C1 segment of cervical spinal cord (tissue), 14 donors: Measurements from ENCODE around the gene KCNB1.
"Not testable (repeated sequence)": the region's sequence is repeated elsewhere in the genome, so short reads cannot be mapped to it uniquely, and the experiment has no call there.

Experiments used
- DNase-seq, 14 donors: peaks; one replicate each; lab custom pipeline; 2025; lab: John Stamatoyannopoulos, UW

The KCNB1 gene

DNA sequence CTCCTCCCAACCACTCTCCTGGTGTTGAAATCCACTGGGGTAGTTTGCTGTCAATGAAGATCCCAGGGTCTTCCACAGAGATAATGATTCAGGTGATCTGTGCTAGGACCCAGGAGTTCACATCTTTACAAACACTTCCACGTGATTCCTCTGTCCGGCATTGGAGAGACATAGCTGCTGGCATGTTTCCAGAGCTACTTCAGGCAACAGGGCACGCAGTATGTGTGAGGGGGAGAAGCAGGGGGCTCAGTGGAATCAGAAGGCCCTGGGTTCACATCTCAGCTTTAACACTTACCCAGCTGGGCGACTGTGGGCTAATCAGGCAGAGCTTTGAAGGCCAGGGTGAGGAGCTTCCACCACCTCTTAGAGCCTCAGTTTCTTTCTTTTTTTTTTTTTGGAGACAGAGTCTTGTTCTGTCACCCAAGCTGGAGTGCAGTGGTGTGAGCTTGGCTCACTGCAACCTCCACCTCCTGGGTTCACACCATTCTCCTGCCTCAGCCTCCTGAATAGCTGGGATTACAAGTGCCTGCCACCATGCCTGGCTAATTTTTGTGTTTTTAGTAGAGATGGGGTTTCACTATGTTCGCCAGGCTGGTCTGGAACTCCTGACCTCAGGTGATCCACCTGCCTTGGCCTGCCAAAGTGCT lies 72.4 kb downstream of the KCNB1 start:
- not testable (repeated sequence) for DNase-seq

DNA sequence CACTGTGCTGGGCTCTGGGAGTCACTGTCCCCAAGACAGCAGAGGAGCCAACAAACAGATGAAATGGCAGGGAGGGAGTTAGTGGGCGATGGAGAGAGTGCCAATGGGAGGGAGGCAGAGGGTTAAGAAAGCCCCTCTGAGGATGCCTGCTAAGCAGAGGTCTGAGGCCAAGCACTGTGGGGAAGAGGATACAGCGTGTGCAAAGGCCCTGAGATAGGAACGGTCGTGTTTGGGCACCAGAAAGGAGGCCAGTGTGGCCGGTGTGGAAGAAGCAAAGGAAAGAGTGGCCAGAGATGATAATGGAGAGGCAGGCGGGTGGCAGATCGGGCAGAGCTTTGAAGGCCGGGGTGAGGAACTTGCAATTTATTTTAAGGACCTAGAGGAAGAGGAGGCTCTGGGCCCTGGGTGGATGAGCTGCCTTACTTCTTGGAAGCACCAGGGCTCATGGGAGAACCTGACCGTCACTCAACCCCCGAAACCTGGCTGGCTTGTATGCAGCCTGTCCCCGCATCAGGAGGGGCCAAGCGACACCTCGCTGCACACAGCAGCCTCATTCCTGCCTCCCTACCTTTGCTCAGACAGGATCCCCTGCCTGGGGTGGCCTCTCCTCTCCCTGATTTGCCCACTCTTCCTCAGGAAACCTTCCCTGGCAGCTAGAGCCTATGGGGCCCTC lies 73.0 kb downstream of the KCNB1 start:
- no peak for DNase-seq

DNA sequence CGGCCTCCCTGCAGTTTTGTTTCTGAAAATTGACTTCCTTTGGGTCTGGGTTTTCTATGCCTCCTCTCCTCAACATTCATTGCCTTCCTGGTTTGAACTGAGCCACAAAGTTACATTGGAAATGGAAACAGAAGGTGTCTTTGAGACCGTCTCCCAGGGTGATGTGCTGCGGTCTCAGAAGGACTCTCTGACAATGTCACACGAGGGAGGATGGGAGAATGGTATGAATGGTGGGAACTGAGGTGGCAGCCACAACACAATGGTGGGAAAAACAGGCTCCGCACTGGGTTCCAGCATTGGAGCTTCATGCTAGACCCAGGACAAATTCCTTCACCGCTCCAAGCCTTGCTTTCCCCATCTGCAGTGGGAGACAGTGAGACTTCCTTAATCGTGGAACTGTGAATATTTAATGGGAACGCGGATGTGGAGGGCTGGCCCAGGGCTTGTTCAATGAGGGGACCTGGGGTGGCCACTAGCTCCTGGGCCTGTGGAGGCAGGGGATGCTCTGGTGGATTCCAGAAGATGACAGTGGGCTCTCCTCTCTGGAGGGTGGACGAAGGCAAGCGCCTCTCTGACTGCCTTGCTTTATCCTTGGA lies 73.9 kb downstream of the KCNB1 start:
- DNase-seq, result no peak

DNA sequence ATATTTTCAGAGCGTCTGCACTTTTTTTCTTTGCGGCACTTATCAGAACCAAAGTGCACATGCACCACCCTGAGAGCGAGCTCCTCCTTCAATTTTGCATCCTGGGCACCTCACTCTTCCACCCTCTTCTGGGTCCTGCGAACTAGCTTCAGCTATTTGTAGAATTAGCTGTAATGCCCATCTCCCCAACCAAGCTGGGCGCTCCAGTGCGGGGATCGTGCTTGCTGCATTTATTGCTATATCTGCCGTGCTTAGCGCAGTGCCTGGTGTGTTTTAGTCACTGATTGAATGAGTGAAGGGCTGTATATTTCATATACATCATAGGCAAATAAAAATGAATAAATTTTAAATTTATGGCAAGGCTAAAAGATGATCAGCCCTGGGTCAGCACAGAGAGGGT lies 75.8 kb downstream of the KCNB1 start:
- no peak for DNase-seq

DNA sequence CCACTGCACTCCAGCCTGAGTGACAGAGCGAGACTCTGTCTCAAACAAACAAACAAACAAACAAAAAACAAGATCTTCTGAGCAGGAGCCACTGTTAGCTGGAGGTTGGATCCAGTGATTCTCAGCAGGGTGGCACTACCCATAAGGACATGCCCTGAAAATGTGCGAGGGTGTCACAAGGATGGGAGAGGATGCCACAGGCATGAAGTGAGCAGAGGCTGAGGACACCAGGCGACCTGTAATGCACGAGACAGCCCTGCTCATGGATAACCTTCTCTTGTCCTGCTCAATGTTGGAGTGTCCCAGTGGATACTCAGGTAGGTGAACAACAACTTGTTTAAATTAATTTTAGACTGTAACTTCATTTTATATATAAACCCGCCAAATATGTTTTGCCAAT lies 76.8 kb downstream of the KCNB1 start:
- DNase-seq, result no peak

DNA sequence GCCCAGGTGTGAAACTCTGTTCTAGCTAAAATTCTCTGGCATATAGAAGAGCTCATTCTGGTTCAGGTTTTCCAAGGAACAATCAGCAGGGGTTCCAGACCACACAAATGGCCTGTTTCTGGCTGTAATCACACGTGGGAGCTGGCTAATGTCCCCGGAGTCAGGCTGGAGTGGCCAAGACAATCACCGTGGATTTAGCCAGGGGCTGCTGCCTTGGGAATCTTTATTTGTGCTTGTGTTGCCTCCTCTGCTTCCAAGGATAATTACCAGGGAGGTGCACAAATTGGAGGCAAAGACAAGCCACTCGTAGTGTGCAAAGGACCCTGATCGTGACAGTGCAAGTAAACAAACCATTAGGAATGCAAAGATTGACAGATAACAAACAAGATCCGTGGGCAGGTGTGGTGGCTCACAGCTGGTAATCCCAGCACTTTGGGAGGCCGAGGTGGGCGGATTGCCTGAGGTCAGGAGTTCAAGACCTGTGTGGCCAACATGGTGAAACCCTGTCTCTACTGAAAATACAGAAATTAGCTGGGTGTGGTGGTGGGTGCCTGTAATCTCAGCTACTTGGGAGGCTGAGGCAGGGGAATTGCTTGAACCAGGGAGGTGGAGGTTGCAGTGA lies 77.3 kb downstream of the KCNB1 start:
- peak in 1 of 14 donors; percentile 63 for DNase-seq

DNA sequence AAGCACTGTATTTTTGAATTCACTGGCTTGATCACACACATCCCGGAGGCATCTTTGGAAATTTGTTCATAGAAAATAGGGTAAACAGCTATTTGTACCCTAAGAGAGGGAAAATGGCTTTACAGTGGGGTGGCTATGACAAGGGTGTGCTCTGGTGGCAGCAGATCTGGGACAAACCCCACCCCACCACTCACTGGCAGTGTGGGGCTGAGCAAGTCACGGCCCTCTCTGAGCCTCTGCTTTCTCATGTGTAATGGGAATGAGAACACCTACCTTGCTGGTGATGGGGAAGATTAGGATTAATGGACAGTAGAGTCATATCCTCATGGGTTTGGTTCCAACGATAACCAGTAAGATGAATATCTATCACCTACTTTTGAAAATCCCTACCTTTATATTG lies 78.0 kb downstream of the KCNB1 start:
- DNase-seq, result no peak

DNA sequence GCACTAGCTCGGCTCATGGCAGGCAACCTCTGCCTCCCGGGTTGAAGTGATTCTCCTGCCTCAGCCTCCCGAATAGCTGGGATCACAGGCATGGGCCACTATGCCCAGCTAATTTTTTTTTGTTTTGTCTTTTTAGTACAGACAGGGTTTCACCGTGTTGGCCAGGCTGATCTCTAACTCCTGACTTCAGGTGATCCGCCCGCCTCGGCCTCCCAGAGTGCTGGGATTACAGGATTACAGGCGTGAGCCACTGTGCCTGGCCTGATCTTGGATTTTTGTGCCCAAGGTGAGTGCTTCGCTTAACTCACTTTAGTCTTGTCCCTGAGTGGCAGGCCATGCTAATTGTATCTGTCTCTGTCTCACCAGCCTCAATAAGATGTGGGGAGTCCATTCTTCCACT lies 78.6 kb downstream of the KCNB1 start:
- DNase-seq, result no peak

DNA sequence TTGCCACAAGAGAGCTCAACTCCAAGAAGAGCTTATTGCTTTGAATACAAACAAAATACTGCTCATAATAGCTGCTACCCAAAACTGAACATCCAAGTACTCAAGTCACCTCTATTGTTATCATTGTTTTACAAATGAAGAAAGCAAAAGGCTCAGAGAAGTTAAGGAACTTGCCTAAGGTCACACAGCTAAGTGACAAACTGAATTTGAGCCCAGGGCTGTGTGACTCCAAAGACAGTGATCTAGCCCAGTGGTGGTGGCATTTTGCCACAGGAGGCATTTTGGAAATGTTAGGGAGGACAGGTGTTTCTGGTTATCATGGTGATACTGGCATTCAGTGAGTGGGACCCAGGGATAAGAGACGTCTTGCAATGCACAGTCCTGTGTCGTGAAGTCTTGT lies 79.5 kb downstream of the KCNB1 start:
- DNase-seq, result no peak

DNA sequence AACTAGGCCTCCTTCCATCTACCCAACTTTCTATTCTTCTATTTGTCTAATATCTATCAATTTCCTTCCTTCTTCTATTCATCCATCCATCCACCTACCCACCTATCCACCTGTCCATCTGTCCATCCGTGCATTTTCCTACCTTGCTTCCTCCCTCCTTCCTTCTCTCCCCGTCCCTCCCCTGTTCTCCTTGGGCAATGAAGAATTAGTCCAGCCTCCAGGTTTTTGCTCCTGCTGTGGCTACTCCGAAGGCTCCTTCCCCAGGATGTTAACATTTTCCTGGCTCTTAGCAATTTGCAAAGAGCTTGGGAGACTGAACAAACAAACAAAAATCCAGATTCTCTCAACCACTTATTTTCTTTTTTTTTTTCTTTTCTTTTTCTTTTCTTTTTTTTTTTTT lies 81.6 kb downstream of the KCNB1 start:
- DNase-seq, result no peak

DNA sequence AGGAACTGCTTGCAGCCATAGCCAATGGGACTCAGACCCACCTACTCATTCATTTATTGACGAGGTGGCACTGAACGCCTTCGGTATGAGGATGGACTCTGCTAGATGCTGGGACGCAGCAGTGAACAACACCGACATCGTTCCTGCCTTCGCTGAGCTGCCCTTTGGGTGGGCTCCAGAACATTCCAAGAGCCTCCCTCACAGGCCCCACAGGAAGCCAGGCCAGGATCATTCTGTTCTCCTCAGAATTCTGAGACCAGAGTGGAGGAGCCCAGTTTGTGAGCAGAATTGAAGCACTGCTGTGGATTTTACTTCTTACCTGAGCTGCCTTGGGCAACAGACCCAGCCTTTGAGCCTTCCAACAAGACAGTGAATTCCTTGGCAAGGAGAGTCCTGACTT lies 82.1 kb downstream of the KCNB1 start:
- no peak for DNase-seq

DNA sequence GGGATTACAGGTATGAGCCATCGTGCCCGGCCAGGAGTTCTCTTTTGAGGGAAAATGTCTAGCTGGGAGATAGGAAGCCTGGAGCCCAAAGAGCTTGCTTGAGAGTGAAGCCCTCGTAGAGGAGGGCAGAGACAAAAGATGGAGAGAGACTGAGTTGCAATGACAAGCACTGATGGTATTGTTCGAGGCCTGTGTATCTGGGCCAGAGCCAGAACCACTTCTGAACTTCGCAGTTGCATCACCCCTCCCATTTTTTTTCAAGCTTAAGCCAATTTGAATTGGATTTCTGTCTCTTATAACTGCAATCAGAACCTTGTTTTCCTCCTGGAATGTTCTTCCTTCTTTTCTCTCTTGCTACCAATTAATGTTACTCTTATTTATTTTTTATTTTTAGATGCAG lies 83.1 kb downstream of the KCNB1 start:
- DNase-seq, result no peak

DNA sequence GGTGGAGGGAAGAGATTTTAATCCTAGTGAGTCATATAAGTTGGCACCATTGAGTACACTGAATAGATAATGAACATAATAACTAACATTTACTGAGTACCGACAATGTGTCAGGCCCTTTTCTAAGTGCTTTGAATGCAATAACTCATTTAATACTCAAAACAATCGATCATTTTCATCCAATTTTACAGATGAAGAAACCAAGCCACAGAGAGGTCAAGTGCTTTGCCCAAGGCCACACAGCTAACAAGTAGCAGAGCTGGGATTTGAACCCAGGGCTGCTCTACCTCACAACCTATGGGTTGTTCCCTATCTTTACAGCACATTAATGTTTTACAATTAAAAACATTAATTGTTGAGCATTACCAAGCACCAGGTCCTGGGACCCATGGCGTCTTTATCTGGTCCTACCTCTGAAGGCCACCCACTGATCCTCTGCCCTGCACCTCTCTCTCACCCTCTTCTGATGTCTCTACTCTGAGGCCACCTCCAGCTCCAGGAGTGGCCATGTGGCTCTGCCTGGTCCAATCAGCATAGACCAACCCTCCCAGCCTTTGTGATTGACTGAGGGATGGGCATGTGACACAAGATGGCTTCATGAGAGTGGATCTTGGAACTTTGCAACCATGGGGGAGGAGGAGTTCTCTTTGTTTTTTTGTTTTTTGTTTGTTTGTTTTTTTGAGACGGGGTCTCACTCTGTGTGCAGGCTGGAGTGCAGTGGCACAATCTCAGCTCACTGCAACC lies 83.9 kb downstream of the KCNB1 start:
- no peak for DNase-seq

DNA sequence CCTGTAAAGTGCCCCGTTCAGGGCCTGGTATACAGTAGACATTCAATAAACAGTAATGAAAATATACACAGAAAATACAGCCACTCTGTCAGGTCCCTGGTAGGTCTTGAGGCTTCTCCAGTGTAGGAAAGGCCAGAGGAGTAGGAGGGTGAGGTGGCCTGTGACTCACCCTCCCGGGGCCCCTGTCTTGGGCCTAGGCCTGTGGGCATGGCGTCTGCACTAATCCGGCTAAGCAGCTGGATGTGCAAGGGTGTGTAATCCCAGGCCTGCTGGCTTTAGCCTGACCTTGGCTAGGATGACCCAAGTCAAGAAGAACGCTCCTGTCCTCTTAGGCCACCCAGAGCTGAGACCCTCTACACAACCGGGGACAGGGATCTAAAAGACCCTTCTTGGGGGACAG lies 84.9 kb downstream of the KCNB1 start:
- no peak for DNase-seq

DNA sequence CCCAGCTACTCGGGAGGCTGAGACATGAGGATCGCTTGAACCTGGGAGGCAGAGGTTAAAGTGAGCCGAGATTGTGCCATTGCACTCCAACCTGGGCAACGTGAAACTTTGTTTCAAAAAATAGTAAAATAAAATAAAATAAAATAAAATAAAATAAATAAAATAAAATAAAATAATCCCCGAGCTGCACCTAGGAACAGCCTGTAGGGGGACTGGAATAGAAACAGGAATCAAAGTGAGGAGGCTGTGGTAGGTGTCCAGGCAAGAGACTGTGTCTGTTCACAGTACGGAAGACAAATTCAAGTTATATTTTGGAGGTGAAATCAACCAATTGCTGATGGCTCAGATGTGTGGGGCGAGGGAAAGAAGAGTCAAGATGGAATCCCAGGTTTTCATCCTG lies 86.2 kb downstream of the KCNB1 start:
- DNase-seq, result no peak

DNA sequence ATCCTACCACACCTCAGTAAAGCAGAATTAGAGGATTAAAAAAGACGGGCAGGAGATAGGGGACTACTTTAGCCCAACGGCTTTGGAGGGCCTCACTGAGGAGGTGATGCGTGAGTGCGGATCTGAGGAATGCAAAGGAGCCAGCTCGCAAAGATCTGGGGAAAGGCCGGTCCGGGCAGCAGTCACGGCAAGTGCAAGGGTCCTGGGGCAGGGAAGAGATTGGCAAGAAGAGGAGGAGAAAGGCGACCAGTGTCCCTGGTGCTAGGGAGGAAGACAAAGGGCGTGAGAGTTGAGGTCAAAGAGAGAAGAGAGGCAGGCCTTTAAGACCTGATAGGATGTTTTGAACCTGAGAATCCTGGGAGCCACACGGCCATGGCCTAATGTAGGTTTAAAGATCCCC lies 86.8 kb downstream of the KCNB1 start:
- DNase-seq, result no peak

DNA sequence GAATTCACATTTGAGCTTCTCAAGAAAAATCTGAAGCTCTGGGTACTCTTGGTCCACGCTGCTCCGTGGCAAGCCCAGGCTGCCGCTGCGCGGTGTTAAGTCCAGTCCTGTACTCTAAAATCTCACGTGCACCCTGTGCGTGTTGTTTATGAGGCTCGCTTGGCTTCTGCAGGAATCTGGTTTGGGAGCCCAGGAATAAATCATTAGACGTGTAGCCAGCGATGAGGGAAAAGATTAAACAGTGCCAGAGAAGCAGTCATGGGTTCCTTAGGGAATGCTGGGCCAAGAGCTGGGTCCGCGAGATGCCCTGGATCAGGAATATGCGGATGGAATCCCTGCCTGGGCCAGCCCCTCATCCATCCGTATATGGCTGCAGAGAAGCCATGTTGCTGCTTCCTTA lies 87.3 kb downstream of the KCNB1 start:
- no peak for DNase-seq

DNA sequence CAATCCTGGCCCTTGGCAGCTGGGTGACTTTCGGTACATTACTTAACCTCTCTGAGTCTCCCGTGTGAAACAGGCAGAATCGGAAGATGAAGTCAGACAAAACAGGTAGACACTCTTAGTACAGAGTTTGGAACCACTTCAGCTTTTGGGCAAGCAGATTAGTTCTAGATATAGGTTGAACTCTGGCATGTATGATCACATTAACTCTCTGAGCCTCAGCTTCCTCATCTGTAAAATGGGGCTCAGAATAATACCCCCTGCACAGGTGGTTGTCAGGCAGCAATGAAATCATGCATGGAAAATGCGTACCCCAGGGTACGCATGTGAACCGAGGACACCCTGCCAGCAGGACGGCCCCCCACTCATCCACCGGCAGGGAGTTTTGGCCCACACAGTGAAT lies 87.7 kb downstream of the KCNB1 start:
- no peak for DNase-seq

DNA sequence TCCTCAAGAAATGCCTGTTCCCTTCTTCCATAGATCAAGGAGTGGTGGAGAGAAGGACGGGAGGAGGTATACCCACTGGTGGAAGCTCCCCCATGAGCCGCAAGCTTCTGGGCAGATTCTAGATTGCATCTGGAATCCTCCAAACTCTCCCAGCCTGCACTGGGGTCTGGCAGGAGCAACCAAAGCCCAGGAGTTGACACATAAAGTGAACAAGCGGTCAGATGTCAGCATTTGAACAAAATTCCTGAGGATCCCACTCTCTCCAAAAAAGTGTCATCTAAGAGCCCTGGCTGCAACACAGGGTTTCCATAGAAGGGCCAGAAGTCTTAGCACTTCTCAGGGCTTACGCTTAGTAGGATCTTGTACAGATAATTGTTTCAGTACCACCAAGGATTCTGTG lies 88.2 kb downstream of the KCNB1 start:
- no peak for DNase-seq

DNA sequence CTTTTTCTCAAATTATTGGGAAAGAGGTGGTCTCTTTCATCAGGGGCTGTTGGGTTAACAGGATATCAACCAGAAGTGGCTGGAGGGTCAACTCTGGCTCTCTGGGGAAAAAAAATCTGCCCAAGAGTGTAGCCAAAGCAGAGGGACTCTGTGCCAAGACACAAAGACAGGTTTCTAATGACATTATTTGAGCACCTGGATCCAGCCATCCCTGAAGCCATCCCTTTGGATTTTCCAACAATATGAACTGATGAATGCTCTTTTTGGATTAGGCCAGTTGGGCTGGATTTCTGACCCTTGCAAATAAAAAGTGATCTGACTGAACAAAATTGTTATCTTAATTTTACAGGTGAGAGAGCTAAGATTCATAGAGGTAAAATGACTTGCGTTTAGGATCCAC lies 88.7 kb downstream of the KCNB1 start:
- no peak for DNase-seq

DNA sequence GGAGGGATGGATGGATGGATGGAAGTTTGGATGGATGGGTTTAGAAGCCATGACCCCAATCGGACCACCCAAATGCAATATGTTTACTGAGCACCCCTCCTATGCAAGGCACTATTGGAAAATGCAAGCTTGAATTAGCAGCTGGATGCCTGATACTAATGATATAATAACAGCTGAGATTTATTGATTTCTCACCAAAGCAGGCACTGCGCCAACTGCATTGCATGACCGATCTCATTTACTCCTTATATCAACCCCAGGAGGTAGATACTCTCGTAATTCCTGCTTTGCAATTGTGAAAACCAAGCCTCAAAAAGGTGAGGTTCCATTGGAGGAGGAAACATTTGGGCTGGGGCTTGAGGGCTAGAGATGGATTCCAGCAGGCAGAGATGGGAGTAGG lies 89.7 kb downstream of the KCNB1 start:
- DNase-seq, result no peak
